HG03064 (cell line): ENCODE data around the gene MPRIP.
"Not testable (repeated sequence)": the region's sequence is repeated elsewhere in the genome, so short reads cannot be mapped to it uniquely, and the experiment has no call there.

Source experiments
- ATAC-seq: cut with Tn5 transposase; IDR thresholded peaks from one replicate; pipeline ENCODE4 v1.9.1; 2021; ENCODE audit warnings: low read depth; ENCODE audit not compliant: unreplicated experiment

Gene MPRIP

DNA sequence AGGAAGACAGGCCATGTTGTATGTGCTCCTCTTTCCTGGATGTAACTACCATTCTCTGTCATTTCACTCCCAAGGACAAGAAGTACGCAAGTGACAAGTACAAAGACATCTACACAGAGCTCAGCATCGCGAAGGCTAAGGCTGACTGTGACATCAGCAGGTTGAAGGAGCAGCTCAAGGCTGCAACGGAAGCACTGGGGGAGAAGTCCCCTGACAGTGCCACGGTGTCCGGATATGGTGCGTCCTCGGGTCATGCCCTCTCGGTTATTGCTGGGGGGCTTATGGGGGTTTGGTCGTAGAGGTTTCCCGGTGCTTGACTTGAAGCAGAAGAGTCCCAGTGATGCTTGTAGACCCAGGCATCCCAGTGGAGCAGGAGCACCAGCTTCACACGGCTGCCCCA lies 134.9 kb downstream of the MPRIP start:
- ATAC-seq: no peak

DNA sequence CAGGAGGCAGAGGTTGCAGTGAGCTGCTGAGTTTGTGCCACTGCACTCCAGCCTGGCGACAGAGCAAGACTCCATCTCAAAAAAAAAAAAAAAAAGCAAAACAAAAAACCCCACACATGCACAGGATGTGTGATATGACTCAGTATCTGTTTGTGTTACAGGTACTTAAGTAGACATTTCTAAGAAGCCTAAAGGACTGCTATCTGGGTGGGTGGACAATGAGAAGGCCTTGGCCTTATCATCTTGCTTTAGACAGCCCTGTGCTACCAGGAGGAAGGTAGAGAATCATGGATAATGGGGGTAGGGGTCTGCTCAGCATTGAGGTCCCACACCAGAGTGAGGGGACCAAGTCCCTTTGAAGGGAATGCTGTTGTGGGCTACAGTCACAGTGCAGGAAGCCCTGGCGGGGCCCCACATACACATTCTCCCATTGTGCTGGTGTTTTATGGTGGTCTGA lies 137.1 kb downstream of the MPRIP start:
- ATAC-seq: no peak

DNA sequence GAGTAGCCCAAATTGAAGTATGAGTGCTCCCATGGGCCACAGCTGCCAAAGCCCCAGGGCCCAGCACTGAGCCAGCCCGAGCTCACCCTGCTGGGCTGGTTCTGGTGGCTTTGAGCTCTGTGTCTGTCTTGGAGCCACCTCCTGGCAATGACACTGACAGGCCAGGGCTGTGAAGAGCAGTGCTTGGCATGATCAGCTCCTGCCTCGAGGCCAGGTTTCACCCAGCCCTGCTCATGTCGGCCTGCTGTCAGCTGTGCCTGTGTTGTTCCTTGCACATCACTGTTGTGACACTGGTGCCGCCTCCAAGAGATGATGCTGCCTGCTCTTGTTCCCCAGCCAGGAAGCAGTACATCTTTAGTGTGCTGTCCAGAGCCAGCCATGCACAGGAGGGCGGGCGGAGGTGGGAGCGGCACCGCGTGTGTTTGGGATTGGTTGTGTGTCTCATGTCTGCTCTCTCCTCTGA lies 137.9 kb downstream of the MPRIP start:
- no peak for ATAC-seq

DNA sequence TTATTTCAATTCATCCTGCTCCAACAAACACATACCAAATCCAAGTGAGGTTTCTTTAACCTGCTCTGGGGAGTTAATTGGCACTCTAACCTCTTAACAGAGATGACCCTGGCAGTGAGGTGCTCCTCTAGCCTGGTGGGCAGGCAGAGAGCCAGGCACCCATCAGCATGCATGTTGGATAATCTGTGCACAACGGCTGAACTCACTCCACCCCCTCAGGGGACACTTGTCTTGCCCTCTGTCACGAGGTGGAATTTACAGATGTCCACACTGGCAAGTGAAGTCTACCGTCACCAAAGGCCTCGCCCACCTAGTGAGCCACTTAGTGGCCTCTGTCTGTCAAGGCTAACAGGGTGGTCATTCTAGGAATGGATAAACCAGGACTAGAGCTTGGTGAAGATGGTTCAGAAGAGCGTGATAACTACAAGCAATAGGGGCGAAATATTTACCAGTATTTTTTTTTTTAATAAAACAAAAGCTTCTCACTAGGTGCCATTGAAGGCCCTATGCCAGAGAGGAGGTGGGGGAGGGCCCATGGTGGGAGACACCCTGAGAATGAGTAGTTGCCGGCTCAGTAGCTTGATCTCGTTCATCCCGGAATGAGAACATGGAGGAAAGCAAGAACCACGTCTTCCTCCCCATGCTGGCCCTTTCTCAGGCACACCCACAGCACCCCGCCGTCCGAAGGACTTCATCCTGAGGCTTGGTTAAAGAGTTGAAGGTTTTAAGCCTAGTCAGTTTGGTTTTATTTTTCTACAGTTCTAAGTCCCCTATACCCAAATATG lies 138.7 kb downstream of the MPRIP start:
- ATAC-seq: no peak

DNA sequence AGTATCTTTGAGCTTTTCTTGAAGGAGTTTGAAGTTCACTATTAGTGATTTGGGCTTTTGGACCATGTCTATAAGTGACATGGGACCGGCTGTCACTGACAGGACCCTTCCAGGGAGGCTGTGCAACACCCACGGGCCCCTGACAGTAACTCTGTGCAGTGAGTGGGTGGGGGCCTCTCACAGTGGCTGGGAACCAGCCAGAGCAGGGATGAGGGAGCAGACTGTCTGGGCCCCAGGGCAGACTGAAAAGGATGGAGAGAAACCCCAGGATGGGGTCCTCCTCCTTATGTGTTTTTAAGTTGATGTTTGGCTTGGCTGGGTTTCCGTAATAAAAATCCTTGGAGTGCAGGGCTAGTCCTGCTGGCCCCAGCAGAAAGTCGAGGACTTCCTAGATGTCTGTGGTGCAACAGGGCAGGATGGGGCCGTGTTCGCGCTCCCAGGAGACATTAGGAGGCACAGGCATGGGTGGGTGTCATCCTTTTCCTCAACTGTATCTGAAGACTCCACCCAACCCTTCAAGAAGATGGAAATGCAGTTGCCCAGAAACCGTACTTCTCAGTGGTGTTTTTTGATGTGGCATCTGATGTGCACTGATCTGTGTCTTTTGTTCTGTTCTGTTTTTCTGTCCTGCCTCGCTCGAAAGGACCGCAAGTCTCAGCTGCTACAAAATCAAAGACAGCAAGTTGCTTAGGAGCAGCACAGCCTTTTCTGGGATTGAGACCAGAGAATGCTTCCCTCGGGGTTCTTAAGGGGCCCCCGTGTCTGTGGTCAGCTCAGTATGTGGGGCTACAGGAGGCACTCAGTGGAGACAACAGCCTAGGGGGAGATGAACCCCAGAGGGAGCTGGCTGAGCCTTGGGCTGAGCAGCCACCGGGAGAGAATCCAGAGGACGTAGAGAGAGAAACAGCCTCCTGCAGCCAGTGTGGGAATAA lies 139.7 kb downstream of the MPRIP start:
- no peak for ATAC-seq

DNA sequence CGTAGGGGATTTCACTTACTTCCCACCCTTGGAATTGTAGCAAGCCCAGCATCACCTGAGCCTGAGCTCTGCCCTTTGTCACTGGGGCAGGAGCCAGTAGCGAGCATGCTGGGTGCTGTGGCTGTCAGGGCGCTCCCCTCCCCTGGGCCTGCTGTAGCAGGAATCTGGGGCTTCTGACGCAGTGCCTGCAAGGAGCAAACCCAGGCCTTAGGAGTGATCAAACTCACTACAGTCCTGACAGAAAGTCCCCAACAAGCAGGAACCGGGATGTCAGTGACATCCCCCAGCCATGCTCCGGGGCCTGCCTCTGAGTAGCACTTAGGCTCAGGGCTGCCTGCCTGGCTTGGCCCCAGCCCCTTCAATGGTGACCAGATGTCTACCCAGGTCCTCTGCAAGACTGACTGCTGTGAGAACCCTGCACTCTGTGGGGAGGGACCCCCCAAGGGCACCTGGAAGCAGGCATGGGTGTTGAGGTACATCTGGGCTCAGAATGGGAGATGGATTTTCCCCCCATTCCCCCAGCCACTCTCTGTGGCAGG lies 140.4 kb downstream of the MPRIP start:
- ATAC-seq: no peak

DNA sequence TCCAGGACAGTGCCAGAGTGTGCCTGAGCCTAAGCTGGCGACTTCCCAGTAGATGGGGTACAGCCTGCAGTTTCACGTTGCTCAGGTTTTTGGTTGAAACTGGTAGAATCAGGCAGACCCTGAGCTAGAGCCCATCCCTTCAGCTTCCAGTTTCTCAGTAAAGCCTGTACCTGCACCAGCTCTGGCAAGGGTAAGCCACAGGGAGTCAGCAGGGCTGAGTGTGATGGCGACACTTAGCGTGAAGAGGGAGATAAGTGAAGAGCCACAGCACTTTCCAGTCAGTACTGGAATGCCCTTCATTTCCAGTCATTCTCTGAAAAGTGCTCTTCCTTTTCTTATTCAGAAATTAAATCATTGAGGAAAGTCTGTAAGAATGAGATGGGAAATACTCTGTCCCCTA lies 141.5 kb downstream of the MPRIP start:
- ATAC-seq: no peak

DNA sequence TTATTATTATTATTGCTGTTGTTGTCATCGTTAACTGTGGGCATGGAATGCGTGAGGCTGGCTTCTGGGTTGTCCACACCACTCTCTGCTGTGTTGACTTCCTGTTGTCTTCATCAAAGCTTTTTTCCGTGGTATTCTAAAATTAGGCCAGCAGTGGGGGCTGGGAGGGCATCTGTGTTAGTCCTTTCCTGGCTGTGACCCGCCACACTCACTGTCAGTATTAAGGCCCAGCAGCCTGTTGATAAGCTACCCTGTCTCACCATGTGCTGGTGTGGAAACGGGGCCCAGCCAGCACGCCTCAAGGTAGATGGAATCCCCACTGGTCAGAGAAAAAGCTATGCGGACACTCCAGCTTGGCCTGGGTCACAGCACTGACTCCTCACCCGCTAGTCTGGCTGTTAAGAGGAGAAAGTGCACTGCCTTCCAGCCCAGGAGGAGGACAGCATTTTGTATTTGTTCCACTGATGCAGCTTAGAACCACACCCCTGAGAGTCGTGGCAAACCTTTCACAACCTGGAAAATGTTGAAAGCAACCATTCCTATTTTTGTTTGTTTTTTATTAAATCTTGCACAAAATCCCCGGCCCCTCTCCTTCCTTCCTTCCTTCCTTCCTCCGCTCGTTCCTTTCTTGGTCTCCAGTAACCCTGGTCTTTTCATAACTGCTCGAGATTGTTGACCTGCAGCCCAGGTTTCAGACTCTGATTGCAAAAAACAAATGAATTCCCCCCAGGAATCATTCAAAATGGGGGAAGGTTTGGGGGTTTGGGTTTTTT lies 142.9 kb downstream of the MPRIP start:
- not testable (repeated sequence) for ATAC-seq

DNA sequence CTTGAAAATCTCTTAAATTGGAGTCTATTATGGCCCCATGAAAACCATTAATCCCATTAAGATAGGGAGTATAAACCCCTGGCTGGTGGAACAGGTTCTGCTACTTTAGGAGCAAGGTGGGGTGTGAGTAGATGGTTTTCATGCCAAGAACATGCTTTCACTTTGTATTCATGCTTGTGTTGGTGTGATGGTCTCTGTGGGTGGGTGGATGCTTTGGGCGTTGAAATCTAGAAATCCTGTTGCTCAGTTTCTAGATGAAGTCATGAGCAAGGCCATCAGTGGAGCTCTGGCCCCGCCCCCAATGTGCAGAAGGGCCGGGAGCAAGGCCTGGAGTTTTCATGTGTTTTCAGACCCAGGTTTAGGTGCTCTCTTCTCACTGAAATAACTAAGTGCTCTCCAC lies 143.8 kb downstream of the MPRIP start:
- no peak for ATAC-seq

DNA sequence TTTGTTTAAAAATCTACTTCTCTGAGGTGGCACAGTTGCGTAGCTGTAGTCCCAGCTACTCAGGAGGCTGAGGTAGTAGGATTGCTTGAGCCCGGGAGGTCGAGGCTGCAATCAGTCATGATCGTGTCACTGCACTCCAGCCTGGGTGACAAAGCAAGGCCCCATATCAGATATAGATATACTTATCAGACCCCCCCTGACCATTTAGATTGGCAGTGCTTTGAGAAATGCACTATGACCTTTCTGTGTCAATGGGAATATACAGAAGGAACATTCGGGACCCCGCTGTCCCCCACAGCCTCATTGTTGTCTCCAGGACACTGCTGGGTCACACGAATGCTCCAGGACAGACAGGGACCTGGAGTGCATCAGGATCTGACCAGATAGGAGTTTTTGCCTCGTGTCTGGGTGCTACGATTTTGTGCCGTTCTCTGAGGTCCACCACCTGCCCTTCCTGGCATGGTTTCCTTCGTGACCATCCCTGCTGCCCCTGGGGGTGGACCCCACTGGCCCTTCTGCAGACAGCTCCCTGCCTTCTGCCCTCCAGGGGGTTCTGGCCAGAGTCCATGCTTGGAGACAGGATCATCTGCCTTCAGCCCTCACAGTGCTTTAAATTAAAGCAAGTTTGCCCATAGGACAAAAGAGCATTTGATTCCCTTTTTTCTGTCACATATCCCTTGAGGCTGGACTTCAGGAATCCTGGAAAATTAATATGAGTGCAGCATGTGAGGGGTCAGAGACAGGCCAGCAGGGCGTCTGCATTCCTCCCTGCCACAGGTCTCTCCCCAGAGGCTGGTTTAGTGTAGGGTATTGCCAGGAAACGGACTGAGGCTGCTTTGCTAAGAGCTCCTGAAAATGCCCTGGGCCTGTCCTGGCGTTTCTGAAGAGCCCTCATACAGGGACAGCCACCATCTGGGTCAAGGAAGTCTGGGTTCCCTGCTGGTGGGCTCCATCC lies 144.6 kb downstream of the MPRIP start:
- no peak for ATAC-seq

DNA sequence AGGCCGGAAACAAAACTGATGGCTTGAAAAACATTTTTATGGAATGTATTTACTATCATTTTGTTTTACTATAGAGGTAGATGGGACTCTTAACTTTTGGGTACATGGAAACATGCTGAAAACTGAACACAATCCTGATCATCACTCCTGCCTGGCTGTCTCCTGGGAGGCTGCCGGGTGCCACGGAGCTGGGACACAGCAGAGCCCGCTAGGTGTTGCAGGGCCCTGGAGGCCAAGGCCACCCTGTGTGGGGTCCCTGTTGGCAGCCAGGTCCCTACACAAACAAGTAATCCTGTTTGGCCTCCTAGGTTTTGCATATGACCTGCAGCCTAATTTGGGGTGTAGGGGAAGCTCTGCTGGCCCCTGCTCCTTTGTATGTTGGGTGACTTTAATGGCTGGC lies 146.3 kb downstream of the MPRIP start:
- ATAC-seq: no peak

DNA sequence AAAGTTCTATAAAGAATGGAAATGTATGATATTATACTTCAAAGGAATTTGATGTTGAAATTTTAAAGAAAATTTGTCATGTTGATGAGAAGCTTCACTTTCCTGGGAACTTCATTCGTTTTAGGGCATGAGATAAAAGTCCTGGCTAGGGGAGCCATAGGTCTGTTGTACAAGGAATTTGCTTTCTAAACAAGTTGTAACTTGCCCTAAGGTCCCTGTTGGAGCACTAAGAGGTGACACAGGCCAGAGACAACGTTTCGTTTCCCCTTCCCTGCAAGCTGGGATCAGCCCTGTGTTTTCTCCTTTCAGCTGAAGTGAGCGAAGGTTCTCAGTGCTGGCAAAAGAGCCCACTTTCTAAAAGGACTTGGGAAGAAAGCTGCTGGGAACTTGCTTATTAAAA lies 147.3 kb downstream of the MPRIP start:
- ATAC-seq: no peak

DNA sequence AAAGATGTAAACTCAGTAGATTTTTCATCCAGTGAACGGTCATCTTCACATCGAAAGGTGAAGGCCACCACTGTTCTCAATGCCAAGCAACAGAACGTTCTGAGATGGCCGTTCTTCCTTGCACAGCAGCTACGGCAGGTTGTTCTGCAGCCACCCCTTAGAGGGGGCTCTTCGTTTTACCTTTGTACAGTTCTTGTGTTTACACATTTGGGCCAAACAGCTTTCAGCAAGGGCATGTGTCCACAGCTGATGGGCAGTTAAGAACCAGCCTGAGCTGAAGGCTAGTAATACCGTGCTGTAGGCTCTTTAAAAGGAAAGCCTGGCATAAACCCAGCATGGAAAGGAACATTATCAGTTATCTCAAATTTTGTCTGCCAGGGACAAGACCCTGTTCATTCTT lies 147.9 kb downstream of the MPRIP start:
- no peak for ATAC-seq

DNA sequence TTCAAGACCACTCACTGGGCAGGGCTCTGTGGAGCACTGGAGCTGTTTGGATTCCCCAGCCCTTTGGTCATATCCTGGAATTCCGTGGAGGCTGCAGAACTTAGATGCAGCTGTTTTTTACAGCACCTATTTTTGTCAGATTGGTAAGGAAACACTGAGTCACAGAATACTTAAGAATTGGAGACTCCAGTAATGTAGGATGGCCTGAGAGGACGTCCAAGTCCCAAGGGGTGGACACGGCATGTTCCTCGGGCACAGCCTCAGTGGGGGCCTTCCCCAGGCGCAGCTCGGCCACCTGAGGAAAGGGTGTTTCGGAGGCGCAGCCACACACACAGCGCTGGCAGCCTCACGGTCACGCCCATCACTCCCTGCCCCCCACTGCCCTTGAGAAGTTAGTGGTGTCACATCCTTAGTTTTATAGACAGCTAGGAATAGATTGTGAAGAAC lies 149.1 kb downstream of the MPRIP start:
- ATAC-seq: no peak

DNA sequence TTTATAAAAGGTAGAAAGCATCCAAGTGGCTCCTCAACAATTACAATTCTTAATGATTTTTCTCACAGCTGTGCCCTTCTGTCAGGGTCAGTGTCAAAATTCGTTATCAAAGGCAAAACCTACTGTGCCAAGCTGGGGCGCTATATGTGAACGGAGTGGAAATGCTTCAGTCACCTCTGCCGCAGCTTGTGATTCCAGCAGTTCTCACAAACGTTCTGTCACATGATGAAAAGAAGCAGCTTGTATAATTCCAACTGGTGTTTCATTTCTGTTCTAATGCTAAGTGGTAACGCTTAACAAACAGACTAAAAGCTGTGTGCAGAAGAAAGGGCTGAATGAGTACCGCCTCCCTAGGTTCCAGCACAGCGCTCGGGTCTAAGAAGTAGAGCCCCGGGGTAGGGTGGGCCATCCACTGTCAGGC lies 149.7 kb downstream of the MPRIP start:
- no peak for ATAC-seq

DNA sequence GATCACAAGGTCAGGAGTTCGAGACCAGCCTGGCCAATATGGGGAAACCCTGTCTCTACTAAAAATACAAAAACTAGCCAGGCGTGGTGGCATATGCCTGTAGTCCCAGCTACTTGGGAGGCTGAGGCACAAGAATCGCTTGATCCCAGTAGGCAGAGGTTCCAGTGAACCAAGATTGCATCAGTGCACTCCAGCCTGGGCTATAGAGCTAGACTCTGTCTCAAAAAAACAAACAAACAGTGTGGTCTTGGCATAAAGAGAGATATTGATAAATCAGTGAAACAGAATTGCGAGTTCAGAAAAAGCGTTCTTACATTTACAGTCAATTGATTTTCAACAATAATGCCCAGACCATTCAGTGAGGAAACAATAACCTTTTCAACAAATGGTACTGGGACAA lies 153.2 kb downstream of the MPRIP start:
- ATAC-seq: not testable (repeated sequence)

DNA sequence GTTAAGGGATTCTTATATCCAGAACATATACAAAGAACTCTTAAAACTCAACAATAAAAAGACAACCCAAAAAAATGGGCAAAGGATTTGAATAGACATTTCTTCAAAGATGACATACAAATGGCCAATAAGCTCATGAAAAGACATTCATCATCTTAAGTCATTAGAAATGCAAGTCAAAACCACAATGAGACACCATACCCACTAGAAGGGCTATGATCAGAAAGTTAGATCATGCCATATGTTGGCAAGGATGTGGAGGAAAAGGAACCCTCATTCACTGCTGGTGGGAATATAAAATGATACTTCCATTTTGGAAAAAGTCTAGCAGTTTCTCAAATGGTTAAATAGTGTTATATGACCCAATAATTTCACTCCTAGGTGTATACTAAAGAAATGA lies 154.5 kb downstream of the MPRIP start:
- ATAC-seq: no peak

DNA sequence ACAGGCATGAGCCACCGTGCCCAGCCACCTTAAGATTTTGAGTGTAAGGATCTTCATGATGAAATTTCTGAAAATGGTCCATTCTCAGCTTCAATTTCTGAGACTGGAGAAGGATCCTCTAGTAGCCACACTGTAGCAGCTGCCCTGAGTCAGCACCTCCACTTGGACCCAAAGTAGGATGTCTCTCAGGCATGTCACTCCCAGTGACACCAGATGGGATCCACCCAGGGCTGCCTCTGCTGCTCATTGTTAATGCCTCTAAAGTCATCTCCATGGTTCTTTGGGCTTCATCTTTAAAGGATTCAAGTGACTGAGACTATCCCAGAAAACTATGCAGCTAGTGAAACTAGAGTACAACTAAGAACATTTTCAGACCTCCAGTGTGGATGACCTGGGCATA lies 156.0 kb downstream of the MPRIP start:
- ATAC-seq: no peak

DNA sequence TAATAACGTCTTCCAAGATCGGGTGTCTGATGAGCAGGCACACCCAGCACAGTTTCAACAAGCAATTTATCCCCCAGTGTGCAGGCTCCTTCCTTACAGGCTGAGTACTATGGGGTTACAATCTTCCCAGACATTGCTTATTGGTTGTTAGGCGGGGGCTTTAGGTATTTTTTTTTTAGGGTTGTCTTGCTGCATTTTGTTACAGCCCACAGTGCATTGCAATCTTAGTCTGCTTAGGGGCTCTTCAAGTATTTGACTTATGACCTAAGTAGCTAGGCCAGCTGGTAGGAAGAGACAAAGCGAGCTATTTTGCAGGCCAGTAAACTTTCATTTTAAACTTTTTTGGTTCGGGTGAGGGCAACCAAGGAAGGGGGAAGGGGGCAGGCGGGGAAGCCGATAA lies 158.1 kb downstream of the MPRIP start:
- no peak for ATAC-seq
